Breast epithelium (tissue), 3 donors: ENCODE results near the gene TSNAX.

Experiments
- POLR2A ChIP-seq: fragments of 450-650 bp; IDR thresholded peaks from one replicate; pipeline ENCODE4 v1.6.1; 2016; ENCODE audit warnings: antibody characterized with exemption, mild to moderate bottlenecking, moderate library complexity
- TF ChIP-seq, protein P1 (sequence below), 3 donors: fragments of 450-650 bp; IDR thresholded peaks; one replicate each; pipeline ENCODE4 v1.5.1; 2016 to 2017; ENCODE audit warnings: antibody characterized with exemption in 3 of 3, mild to moderate bottlenecking in 3 of 3, moderate library complexity in 3 of 3

GRCh38 chr1:231522038-231522437 lies 6.4 kb upstream of the TSNAX start:
- no peak for TF ChIP-seq POLR2A
- TF ChIP-seq, protein P1, sequence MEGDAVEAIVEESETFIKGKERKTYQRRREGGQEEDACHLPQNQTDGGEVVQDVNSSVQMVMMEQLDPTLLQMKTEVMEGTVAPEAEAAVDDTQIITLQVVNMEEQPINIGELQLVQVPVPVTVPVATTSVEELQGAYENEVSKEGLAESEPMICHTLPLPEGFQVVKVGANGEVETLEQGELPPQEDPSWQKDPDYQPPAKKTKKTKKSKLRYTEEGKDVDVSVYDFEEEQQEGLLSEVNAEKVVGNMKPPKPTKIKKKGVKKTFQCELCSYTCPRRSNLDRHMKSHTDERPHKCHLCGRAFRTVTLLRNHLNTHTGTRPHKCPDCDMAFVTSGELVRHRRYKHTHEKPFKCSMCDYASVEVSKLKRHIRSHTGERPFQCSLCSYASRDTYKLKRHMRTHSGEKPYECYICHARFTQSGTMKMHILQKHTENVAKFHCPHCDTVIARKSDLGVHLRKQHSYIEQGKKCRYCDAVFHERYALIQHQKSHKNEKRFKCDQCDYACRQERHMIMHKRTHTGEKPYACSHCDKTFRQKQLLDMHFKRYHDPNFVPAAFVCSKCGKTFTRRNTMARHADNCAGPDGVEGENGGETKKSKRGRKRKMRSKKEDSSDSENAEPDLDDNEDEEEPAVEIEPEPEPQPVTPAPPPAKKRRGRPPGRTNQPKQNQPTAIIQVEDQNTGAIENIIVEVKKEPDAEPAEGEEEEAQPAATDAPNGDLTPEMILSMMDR (IDR thresholded peaks at IDR 0.05), result no peak
